ENCODE data around the gene VWA3A.
"Not testable (repeated sequence)": the region's sequence is repeated elsewhere in the genome, so short reads cannot be mapped to it uniquely, and the experiment has no call there.

VWA3A gene

GRCh38 chr16:22092143-22092933 lies at the start of gene VWA3A:
TSS of gene VWA3A (plus strand) at chr16:22092541. CDS start at chr16:22092638, 97 bp downstream.
- peak; percentile 64 for DNase-seq (ENCODE audit: low read depth)

- DNase-seq (ENCODE audit: low read depth), result not testable (repeated sequence)
These were observed 48.5 kb upstream of the VWA3A start for GRCh38 chr16:22043882-22044281.

- DNase-seq (ENCODE audit: low read depth), result not testable (repeated sequence)
These were observed 46.5 kb upstream of the VWA3A start for GRCh38 chr16:22045888-22046287.

- DNase-seq (ENCODE audit: low read depth), result no peak
These were observed 41.4 kb upstream of the VWA3A start for GRCh38 chr16:22050963-22051362.

GRCh38 chr16:22052980-22053379 lies 39.4 kb upstream of the VWA3A start:
- DNase-seq (ENCODE audit: low read depth), result no peak

GRCh38 chr16:22053921-22054341 lies 38.4 kb upstream of the VWA3A start:
- no peak for DNase-seq (ENCODE audit: low read depth)

- no peak for DNase-seq (ENCODE audit: low read depth)
These were observed 37.3 kb upstream of the VWA3A start for GRCh38 chr16:22054847-22055590.

GRCh38 chr16:22055881-22056280 lies 36.5 kb upstream of the VWA3A start:
- no peak for DNase-seq (ENCODE audit: low read depth)

GRCh38 chr16:22063888-22064467 lies 28.4 kb upstream of the VWA3A start:
- no peak for DNase-seq (ENCODE audit: low read depth)

GRCh38 chr16:22065252-22065651 lies 27.1 kb upstream of the VWA3A start:
- no peak for DNase-seq (ENCODE audit: low read depth)

- DNase-seq (ENCODE audit: low read depth), result peak; percentile 35
These were observed 21.7 kb upstream of the VWA3A start for GRCh38 chr16:22070361-22071330.

- no peak for DNase-seq (ENCODE audit: low read depth)
These were observed 20.9 kb upstream of the VWA3A start for GRCh38 chr16:22071331-22071910.

GRCh38 chr16:22073350-22073749 lies 19.0 kb upstream of the VWA3A start:
- DNase-seq (ENCODE audit: low read depth), result no peak

- no peak for DNase-seq (ENCODE audit: low read depth)
These were observed 17.1 kb upstream of the VWA3A start for GRCh38 chr16:22075043-22075757.

- no peak for DNase-seq (ENCODE audit: low read depth)
These were observed 16.6 kb upstream of the VWA3A start for GRCh38 chr16:22075776-22076175.

- DNase-seq (ENCODE audit: low read depth), result peak; percentile 54
These were observed 14.5 kb upstream of the VWA3A start for GRCh38 chr16:22077700-22078313.

- DNase-seq (ENCODE audit: low read depth), result no peak
These were observed 13.7 kb upstream of the VWA3A start for GRCh38 chr16:22078656-22079055.

GRCh38 chr16:22081050-22081449 lies 11.3 kb upstream of the VWA3A start:
- DNase-seq (ENCODE audit: low read depth), result no peak

GRCh38 chr16:22086440-22086839 lies 5.9 kb upstream of the VWA3A start:
- no peak for DNase-seq (ENCODE audit: low read depth)

- DNase-seq (ENCODE audit: low read depth), result no peak
These were observed 3.7 kb upstream of the VWA3A start for GRCh38 chr16:22088642-22089041.
